Activated CD4-positive, CD25-positive, alpha-beta regulatory T cell treated with anti-CD3 and anti-CD28 coated beads, Interleukin-2, amount 50 U/mL, for 72 hours (primary cell): ENCODE results near the gene ALKBH7.
"Not testable (repeated sequence)": the region's sequence is repeated elsewhere in the genome, so short reads cannot be mapped to it uniquely, and the experiment has no call there.

Experiments
- DNase-seq: peaks from one replicate; pipeline ENCODE4 v3.0.0; 2021

Gene ALKBH7

DNA sequence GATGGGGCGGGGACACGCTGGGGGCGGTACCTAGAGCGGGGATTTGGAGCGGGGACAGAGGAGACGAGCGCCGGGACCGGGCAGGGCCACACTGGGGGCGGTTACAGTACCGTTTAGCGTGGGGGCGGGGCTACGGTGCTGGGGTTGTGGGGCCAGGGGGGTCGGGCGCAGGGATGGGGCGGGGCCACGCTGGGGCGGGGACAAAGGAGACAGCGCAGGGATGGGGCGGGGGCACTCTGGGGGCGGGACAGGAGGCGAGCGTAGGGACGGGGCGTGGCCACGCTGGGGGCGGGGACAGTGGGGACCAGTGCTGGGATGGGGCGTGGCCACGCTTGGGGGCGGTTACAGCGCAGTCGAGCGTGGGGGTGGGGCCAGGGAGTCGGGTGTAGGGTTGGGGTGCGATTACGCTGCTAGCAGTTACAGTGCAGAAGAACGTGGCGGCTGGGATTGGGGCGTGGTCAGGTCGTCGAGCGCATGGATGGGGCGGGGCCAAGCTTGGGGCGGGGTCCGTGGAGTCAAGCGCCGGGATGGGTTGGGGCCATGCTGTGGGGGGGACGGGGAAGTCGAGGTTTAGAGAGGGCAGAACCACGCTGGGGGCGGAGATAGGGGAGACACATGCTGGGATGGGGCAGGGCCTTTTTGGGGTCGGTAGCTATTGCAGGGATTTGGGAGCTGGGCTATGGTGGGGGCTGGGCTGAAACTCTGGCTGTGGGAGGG lies 660 bp downstream of the ALKBH7 start:
- DNase-seq = peak; percentile 99

DNA sequence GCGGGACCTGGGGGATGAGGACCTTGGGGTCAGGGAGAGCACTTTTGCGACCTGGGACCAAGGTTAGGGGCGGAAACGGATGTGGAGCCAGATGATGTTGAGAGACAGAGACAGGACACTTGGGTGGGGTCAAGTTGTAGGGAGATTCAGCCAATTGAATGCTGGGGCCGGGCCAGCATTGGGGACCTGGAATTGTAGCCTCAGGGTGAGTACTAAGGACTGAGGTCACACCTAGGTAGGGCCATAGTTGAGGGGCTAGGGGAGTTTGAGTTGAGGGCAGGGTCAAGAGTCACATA lies 1.2 kb downstream of the ALKBH7 start:
- no peak for DNase-seq

DNA sequence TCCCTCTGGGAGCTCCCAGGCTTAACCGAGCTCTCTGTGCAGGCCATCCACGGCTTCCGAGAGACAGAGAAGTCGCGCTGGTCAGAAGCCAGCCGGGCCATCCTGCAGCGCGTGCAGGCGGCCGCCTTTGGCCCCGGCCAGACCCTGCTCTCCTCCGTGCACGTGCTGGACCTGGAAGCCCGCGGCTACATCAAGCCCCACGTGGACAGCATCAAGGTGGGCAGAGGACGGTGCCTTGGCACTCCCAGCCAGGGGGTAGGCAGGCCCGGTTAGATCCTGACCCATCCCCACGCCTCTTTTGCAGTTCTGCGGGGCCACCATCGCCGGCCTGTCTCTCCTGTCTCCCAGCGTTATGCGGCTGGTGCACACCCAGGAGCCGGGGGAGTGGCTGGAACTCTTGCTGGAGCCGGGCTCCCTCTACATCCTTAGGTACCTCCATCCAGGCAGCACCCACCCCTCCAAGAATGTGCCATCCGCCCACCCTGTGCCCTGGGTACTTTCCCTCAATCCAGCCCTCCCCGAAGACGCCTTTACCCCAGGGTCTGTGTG lies 1.6 kb downstream of the ALKBH7 start:
- DNase-seq = no peak

DNA sequence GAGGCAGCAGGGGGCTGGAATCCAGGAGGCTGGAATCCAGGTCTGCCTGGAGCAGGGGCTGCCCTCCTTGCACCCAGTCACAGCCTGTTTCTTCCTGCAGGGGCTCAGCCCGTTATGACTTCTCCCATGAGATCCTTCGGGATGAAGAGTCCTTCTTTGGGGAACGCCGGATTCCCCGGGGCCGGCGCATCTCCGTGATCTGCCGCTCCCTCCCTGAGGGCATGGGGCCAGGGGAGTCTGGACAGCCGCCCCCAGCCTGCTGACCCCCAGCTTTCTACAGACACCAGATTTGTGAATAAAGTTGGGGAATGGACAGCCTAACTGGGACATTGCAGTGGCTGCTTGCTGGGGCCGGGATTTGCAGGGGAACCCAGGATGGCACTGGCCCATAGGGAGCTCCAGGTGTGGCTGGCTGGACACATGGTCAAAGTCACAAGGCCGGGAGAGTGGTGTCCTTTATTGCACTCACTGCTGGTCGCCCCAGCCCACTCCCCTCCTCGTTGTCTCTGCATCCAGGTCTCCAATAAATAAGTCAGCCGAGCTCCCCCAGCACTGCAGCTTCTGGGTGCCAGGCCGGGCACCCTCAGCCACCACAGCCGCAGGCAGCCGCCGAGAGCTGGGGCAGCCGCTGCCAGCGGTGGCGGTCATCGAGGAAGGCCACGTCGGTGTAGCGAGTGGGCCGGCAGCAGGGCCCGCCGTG lies 2.3 kb downstream of the ALKBH7 start:
- DNase-seq = no peak

DNA sequence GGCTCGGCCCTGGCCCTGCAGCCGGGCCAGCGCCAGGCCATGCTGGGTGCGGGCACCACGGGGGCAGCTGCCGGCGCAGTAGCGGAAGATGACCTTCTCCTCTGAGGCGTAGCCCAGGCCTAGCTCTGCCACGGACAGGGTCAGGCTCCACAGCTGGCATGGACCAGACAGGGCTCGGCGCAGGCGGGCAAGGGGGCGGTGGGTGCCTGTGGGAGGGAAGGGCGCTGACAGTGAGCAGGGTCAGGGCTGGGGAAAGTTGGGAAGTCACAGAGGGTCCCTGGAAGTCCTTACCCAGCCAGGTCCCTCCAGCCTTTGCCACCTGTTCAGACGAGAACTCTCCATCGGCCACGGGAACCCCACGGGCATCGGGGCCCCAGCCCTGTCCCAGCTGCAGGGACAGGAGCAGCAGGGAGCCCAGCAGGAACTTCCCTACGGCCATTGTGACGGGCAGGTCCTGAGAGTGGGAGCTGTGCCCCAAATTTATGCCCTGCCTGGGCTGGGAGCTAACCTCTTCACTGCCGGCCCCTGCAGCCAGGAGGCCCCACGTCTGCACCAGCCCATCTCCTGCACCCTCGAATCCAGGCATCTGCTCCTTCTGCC lies 2.9 kb downstream of the ALKBH7 start, which contains the start of gene PSPN:
Gene PSPN (minus strand): TSS at position 523 of the 600 bp plus-strand sequence. CDS start 84 bp downstream, at position 439.
- no peak for DNase-seq

DNA sequence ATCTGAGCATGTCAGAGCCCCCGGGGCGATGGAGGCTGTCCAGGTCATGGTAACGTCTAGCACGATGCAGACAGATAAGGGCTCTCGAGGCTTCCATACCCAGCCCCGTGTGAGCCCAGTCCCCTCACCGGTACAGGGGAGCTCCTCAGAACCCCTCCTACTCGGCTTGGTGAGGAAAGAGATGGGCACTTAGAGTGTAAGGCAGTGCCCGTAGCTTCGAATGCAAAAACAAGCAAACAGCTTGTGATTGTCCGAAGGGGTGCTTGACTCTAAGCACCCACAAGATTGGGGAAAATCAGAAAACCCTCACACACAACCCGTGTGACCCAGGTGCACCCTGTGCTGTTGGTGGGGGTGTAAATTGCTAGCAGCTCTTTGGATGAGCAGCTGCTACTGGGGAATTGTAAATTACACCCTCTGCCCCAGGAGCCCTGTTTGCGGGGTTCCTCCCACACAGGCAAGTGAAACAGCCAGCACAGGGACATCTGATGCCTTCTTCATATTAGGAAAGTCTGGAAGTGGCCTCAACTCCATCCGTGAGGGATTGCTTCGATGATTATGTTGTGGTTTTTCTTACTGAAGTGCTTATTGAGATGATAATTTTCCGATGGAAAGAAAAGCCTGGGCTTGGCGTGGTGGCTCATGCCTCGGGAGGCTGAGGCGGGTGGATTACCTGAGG lies 4.1 kb downstream of the ALKBH7 start:
- no peak for DNase-seq

DNA sequence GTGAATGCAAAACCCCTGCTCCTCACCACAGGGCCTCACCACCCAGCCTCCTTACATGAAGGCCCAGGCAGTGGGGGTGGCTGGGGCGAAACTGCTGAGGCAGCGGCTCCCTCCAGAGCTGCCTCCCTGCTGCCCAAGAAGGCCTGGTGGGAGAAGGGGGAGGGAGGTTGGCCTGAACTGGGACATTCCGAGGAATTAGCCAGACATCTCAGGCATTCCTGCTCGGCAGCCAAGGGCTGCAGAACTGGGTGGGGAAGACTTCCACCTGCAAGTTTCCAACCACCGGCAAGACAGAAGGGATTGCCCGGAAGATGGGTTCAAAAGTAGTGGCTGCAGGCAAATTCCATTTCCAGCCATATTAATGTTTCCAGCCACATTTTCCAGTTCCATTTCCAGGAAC lies 5.4 kb downstream of the ALKBH7 start:
- DNase-seq = no peak

DNA sequence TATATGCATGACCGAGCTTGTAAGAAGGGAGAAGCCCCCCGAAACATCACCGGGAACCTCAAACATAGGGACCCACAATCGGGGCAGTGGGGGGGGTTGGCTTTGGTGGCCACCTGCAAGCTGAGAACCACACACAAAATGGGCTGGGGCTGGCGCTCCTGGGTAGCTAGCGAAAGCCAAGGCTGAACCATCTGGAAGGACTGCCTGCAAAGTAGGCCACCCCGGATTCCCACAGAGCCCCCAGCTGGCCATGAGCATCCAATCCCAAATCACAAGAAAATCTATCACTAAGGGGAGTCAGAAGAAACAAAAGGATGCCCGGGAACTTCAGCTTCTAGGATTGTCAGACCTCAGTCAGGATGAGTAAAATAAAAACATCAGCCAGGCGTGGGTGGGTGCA lies 5.9 kb downstream of the ALKBH7 start:
- DNase-seq = no peak

DNA sequence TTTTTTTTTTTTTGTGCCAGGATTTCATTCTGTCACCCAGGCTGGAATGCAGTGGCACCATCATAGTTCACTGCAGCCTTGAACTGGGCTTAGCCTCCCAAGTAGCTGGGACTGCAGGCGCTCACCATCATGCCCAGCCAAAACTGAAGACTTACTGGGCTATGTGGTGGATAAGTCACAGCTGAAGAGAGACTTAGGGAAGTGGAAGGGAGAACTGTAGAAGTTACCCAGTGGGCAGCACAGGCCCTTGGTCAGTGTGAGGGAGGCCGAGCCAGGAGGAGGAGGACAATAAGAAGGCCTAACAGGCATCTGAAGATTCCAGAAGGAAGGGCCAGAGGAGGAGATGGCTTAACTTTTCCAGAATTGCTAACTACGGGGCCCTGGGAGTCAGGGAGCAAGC lies 7.2 kb downstream of the ALKBH7 start:
- no peak for DNase-seq

DNA sequence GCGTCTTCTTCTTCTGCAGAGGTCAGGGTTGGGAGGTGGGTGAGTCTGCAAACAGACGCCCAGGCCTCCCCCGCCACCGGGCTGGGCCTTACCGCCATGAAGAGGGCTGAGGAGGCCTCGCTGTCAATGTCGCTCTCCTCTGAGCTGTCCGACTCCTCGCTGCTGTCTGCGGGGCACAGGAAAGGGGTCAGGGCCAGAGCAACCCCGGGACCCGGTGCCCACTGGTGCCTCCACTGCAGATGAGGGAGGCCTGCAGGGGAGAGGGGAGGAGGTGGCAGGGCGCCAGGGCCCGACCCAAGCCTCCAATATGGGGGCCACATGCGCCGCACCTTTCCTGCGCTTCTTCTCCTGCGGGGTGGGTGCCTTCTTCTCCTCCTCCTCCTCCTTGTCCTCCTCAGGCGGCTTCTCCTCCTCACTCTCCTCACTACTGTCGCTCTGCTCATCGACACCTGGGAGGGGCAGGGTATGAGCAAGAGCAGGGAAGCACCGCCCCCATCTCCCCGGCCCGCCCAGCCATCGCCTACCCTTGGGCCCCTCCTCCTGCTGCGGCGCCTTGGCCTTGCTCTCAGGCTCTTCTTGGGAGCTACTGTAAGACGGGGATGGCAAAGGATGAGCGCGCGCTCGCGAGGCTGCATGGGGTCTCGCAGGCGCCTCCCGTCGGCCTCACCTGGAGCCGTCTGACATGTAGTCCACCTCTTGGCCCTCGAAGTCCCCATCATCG lies 8.6 kb downstream of the ALKBH7 start:
- no peak for DNase-seq

DNA sequence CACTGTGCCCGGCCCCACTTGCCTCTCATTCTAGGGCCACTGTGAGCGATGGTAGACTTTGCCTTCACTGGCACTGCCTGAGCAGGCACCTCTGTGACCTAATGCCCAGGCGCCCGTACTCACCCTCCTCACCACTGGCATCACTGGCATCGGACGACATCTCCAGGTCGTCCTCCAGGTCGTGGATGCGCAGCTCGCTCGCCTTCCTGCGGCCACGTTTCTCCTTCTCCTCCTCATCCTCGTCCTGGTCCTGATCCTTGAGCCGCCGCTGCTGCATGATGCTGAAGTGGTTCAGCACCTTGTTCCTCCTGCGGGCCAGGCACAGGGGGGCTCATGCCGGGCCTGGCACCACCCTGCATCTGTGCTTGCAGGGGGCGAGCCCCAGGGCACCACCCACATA lies 10.6 kb downstream of the ALKBH7 start:
- DNase-seq = no peak

DNA sequence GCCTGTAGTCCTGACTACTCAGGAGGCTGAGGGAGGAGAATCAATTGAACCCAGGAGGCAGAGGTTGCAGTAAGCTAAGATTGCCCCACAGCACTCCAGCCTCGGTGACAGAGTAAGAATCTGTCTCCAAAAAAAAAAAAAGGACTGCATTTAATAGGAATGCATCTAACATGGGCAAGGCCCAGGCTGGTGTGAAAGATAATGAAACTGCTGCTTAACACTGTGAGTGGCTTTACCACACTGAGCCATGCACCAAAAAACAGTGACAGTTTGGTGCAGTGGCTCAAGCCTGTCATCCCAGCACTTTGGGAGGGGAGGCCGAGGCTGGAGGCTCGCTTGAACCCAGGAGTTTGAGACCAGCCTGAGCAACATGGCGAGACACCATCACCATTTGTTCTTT lies 11.8 kb downstream of the ALKBH7 start:
- no peak for DNase-seq

DNA sequence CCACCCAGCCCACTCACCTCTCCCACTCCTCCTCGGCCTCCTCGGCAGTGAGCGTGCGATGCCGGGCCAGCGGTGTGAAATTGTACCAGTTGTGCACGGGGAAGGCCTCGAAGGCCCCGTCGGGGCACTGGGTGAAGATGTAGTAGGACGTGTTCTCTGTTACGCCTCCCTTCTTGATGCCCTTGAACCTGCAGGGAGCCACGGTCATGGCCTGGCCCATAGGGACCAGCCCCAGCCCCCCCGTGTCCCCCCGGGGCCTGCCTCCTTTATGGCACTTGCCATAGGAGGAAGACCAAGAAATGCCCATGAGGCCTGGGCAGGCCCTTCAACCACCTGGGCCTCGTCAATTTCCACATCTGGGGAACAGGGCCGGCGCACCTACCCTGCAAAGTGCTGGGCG lies 14.8 kb downstream of the ALKBH7 start:
- no peak for DNase-seq

DNA sequence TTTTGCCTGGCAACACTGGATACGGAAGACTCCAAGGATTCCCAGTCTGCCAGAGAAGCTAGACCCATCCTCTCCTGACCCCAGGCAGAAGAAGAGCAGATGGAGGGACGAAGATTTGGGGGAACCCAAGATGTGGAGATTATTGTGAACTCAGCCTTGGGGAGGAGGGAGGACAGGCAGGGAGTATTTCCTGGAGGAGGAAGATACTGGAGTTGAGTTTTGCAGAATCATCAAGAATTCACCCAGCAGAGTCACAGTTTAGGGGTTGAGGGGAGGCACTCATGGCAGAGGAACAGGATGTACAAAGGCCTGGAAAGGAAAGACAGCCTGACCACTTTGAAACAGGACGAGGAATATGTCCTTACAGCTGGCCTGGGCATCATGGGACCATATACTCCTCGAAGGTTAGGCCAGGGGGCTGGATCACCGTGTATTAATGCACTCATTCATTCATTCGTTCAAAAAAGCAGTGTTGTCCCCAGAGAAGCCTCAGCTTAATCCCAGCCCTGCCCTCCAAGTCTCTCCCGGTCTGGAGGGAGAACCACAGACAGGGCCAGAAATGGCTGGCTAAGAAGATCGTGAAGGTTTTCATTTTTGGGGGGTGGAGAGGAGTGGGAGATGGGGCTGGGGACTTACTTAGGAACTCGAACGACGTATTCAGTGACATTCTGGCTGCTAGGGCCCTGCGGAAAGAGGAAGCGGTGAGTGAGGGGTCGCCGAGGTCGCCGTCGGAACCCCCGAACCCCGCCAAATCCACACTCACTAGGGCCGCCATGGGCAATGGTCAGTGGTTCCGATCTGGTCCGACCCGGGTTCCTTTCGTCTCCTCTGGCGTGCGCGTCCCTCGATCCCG lies 19.9 kb downstream of the ALKBH7 start:
- DNase-seq = no peak

DNA sequence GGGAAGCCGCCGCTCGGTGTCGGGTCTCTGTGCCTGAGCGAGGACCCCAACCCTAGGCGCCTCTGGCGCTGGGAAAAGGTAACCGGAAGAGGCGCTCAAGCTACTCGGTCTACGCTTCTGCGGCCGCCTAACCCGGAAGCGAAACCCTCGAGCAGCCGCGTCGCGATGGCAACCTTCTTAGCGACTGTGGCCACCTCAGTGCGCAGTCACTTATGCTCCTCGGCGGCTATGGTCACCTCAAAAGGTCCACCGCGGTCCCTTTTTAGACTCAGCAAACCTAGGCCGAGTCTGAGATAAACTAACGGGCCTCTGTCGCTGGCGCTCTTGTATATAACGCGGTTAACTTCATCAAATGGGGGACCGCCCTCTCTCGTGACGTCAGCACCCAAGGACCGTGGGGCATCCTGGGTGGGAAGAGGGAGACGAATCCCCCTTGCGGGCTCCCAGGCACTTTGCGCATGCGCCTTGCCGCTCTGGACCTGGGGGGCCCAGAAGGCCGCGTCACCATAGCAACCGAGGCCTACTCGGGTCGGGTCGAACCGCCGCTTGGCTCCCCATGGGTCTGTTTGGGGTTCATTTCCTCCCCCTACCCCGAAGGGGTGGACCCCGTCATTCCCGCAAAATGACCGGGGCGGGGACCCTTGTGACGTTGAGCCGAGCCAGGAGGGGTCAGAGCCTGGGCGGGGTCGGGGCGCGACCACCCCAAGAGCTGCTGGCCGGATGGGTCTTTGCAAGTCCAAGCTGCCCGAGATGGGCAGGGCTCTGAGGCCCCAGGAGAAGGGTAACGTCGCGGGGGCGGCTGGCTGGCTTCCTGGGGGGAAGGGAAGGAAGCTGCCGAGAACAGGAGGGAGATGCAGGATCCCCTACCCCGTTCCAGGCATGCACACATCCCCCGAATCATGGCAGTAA lies 20.7 kb downstream of the ALKBH7 start, which contains the start of gene GTF2F1:
Gene GTF2F1 (minus strand): TSS at position 91 of the 909 bp plus-strand sequence. CDS start 169 bp downstream, outside the sequence.
- DNase-seq = peak; percentile 84

DNA sequence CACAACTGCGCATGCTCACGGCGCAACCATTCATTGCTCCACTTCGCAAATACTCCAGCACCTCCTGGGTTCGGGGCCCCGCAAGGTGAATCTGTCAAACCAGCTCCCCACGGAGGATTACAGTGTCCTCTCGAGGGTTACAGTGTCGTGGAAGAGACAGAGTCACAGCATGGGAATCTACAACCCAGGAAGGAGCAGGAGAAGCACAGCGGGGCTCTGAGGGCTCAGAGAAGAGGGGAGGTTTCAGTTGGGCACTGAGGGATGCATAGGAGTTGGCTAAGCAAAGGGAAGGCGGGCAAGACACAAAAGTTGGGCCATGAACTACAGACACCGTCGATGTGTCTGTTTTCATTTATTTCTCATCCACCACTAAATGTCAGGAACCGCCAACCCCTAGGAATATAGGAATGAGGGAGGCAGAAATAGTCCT lies 21.4 kb downstream of the ALKBH7 start:
- no peak for DNase-seq

DNA sequence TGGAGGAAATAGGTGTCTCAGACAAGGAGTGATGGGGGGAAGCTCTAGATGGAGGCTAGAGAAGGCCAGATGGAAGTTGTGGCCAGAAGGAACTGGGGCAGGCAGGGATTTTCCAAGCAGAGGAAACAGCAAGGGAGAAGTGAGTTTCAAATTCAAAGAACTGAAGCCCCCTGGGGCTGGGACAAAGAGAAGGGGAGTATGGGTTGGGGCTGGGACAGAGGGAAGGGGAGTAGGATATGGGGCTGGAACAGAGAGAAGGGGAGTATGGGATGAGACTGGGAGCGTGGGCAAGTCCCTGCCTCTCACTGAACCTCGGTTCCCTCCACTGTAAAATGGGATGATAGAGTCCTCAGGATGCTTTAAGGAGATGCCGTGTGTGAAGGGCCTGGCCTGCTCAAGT lies 22.2 kb downstream of the ALKBH7 start:
- DNase-seq = no peak

DNA sequence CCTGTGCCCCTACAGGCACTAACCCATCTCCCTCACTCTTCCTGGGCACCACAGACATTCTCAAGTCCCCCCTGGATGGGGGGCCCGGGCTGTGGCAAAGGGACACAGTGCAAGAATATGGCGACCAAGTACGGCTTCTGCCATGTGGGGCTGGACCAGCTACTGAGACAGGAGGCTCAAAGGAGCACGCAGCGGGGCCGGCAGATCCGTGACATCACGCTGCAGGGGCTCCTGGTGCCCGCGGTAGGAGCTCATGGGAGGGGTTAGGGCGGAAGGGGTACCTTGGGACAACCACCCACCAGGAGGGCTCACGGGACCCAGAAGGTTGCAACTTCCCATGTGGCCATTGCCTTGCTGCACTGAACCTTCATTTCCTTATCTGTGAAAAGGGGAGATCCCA lies 23.7 kb downstream of the ALKBH7 start:
- DNase-seq = no peak

DNA sequence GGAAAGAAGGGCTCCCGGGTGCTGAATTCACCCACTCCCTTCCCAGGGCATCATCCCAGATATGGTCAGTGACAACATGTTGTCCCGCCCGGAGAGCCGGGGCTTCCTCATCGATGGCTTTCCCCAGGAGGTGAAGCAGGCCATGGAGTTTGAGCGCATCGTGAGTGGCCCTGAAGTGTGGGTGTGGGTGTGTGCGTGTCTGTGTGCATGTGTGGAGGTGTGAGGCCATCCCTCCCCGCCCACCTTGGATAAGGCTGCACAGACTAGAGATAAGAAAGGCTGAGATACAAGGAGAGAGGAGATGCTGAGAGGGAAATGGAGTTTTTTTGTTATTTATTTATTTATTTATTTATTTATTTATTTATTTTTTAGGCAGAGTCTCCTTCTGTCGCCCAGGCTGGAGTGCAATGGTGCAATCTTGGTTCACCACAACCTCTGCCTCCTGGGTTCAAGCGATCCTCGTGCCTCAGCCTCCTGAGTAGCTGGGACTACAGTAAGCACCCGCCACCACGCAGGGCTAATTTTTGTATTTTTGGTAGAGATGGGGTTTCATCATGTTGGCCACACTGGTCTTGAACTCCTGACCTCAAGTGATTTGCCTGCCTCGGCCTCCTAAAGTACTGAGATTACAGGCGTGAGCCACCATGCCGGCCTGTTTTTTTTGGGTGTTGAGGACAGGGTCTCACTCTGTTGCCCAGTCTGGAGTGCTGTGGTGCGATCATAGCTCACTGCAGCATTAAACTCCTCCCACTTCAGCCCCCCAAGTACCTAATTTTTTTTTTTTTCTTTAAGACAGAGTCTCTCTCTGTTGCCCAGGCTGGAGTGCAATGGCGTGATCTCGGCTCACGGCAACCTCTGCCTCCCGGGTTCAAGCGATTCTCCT lies 27.7 kb downstream of the ALKBH7 start:
- DNase-seq = not testable (repeated sequence)
